ENCODE results near the gene FLT4.

FLT4 gene

DNA sequence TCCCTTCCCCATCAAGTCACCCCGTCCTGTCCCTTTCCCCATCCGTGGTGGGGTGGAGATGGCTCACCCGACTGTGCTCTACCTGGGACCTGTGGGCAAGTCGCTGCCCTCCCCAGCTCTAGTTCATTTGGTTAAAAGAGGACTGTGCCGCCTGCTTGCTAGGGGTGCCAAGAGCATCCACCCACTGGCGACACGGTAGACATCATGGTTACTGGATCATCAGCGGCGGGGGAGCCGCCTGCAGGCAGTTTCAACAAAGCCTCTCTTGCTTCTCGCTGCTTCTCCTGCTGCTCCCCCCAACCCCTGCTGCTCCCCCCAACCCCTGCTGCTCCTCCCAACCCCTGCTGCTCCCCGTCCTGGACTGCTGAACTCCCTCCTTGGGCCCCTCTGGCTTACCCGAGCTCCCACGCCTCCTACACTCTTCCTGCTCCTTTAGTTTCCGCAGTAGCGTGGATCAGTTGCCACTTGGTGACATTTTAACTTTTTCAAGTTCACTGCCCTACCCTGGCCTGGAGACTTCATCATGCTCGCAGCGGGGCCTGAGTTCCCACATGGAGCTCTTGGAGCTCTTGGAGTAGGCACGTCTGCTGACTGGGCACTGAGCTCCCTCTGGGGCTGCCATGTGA is 36.1 kb downstream of the FLT4 start:
- TF ChIP-seq, protein P1, sequence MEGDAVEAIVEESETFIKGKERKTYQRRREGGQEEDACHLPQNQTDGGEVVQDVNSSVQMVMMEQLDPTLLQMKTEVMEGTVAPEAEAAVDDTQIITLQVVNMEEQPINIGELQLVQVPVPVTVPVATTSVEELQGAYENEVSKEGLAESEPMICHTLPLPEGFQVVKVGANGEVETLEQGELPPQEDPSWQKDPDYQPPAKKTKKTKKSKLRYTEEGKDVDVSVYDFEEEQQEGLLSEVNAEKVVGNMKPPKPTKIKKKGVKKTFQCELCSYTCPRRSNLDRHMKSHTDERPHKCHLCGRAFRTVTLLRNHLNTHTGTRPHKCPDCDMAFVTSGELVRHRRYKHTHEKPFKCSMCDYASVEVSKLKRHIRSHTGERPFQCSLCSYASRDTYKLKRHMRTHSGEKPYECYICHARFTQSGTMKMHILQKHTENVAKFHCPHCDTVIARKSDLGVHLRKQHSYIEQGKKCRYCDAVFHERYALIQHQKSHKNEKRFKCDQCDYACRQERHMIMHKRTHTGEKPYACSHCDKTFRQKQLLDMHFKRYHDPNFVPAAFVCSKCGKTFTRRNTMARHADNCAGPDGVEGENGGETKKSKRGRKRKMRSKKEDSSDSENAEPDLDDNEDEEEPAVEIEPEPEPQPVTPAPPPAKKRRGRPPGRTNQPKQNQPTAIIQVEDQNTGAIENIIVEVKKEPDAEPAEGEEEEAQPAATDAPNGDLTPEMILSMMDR (IDR thresholded peaks at IDR 0.05), result no peak

- TF ChIP-seq, protein P1 (IDR thresholded peaks at IDR 0.05), result no peak
Observed at GRCh38 chr5:180612683-180613082, 36.7 kb downstream of the FLT4 start.

- TF ChIP-seq, protein P1 (IDR thresholded peaks at IDR 0.05), result no peak
Observed at GRCh38 chr5:180611140-180611850, 38.1 kb downstream of the FLT4 start.

DNA sequence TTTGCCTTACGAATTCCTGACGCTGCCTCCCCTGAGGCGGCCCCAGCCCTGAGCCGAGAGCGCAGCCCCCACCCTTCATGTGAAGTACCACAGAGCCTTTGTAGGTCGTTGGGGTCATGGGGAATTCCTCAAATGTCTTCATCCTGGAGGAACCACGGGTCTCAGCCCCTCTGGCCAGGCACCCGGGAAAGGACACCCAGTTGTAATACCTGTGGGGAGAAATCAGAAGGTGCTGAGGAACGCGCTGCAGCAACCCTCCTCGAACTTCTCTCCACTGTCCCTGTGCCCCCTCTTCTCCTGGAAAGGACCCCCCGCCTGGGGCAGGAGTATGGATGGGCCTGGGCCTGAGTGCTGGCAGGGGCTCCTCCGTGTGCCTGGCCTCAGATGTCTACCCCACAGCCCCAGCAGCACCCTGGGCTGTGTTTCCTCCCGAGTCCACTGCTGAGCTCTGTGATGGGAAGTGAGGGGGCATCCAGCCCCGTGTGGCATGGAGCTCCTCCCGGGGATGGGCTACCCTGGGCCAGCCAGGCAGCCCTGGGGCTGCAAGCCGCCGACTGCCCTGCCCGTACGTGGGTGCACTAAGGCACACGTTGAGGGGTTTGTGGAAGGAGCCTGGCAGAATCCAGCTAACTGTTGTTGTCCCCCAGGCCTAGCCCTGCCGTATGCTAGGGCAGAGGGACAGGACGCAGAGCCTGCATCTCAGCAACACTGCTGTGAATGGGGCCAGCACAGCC is 39.4 kb downstream of the FLT4 start:
- TF ChIP-seq, protein P1 (IDR thresholded peaks at IDR 0.05), result no peak

DNA sequence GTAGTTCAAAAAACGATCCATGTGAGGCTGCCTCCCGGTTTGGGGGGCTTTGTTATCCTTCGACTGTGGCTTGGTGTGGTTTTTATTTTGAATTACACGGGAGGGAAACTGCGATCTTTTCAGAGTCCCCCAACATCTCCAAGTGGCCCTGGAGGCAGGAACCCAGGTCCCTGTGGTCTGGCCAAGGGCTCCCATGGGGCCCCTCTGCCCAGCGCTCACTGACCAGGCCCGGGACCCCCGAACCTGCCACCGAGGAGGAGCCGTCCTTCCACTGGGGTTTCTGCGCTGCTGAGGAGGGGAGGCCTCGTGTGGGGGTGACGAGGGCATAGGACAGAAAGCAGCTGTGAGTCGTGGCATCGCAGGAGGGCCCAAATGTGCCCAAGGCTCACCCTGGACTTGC is 40.0 kb downstream of the FLT4 start:
- TF ChIP-seq, protein P1 (IDR thresholded peaks at IDR 0.05), result no peak

GRCh38 chr5:180608572-180609310 is 40.7 kb downstream of the FLT4 start:
- TF ChIP-seq, protein P1 (IDR thresholded peaks at IDR 0.05), result no peak

- TF ChIP-seq, protein P1 (IDR thresholded peaks at IDR 0.05), result no peak
Observed at GRCh38 chr5:180607861-180608571, 41.4 kb downstream of the FLT4 start.

Measured in LNCAP (cell line).